HCT116 (cell line): ENCODE measurements around the gene CHD1L.
"Not testable (repeated sequence)": the region's sequence is repeated elsewhere in the genome, so short reads cannot be mapped to it uniquely, and the experiment has no call there.

ENCODE experiments used
- EZH2 ChIP-seq: fragments of 200-600 bp; sonication (generic); IDR thresholded peaks from 2 replicates; pipeline ENCODE4 v1.6.1; 2017; ENCODE audit warnings: antibody characterized with exemption, mixed run types
- POLR2A ChIP-seq: IDR thresholded peaks from 2 replicates; pipeline ENCODE4 v1.7.0; 2011; ENCODE audit warnings: borderline replicate concordance; ENCODE audit not compliant: insufficient read depth, insufficient read length; ENCODE audit errors: extremely low read depth
- ZFX ChIP-seq: fragments of 450-650 bp; IDR thresholded peaks from 2 replicates; pipeline ENCODE4 v1.6.1; 2017
- ZNF274 ChIP-seq: fragments of 200-500 bp; sonication (Bioruptor generic); IDR thresholded peaks from 2 replicates; pipeline ENCODE4 v1.6.1; 2014; ENCODE audit warnings: mild to moderate bottlenecking, low read depth, low read length, inconsistent platforms
- TF ChIP-seq, protein P1 (sequence below), 3 experiments: fragments of 200-600 bp in 1 of 3; sonication (generic) in 1 of 3; IDR thresholded peaks in 2 of 3; conservative IDR thresholded peaks in 1 of 3; 2 replicates each; pipeline ENCODE4 v1.5.1; 2012 to 2017; ENCODE audit warnings: low read depth in 2 of 3, low read length in 2 of 3, antibody characterized with exemption in 1 of 3, borderline replicate concordance in 1 of 3, control low read depth in 1 of 3, mild to moderate bottlenecking in 1 of 3, mixed read lengths in 1 of 3, mixed run types in 1 of 3, moderate library complexity in 1 of 3; ENCODE audit not compliant: insufficient read depth in 1 of 3

DNA sequence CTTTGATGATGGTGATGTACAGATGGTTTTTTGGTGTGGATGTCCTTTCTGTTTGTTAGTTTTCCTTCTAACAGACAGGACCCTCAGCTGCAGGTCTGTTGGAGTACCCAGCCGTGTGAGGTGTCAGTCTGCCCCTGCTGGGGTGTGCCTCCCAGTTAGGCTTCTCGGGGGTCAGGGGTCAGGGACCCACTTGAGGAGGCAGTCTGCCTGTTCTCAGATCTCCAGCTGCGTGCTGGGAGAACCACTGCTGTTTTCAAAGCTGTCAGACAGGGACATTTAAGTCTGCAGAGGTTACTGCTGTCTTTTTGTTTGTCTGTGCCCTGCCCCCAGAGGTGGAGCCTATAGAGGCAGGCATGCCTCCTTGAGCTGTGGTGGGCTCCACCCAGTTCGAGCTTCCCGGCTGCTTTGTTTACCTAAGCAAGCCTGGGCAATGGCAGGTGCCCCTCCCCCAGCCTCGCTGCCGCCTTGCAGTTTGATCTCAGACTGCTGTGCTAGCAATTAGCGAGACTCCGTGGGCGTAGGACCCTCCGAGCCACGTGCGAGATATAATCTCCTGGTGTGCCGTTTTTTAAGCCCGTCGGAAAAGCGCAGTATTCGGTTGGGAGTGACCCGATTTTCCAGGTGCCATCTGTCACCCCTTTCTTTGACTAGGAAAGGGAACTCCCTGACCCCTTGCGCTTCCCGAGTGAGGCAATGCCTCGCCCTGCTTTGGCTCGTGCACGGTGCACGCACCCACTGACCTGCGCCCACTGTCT lies 84.6 kb downstream of the CHD1L start:
- not testable (repeated sequence) for TF ChIP-seq EZH2, POLR2A, ZFX, ZNF274
- TF ChIP-seq, protein P1, sequence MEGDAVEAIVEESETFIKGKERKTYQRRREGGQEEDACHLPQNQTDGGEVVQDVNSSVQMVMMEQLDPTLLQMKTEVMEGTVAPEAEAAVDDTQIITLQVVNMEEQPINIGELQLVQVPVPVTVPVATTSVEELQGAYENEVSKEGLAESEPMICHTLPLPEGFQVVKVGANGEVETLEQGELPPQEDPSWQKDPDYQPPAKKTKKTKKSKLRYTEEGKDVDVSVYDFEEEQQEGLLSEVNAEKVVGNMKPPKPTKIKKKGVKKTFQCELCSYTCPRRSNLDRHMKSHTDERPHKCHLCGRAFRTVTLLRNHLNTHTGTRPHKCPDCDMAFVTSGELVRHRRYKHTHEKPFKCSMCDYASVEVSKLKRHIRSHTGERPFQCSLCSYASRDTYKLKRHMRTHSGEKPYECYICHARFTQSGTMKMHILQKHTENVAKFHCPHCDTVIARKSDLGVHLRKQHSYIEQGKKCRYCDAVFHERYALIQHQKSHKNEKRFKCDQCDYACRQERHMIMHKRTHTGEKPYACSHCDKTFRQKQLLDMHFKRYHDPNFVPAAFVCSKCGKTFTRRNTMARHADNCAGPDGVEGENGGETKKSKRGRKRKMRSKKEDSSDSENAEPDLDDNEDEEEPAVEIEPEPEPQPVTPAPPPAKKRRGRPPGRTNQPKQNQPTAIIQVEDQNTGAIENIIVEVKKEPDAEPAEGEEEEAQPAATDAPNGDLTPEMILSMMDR (IDR thresholded peaks at IDR 0.05 in 2 of 3, conservative IDR thresholded peaks at IDR 0.05 in 1 of 3; ENCODE audit: borderline replicate concordance in 1 of 3, insufficient read depth in 1 of 3, low read depth in 2 of 3, low read length in 2 of 3): not testable (repeated sequence)
